HG02678 (cell line): ENCODE measurements around the gene SFMBT1.

ENCODE experiments used
- ATAC-seq: cut with Tn5 transposase; IDR thresholded peaks from one replicate; pipeline ENCODE4 v1.9.1; 2021; ENCODE audit warnings: mild to moderate bottlenecking, moderate library complexity; ENCODE audit not compliant: unreplicated experiment

The SFMBT1 gene

DNA sequence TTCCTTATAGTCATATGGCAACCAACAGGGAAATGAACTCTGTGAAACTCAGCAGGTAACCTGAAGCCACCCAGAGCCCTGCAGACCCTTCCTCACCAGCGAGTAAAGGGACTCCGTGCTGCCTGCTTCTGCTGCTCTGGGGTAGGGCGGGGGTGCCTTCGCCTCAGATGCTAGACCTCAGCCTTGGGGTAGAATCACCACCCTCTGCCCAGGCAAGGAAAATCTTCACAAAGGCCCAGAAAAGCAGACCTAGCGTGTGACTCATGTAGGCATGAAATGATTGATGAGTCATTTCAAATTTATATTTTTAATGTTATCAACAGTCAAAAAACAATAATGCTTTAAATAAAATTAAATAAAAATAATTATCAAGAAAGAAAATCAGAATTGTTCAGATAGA is 155.1 kb downstream of the SFMBT1 start:
- no peak for ATAC-seq

GRCh38 chr3:52889901-52890300 is 156.0 kb downstream of the SFMBT1 start:
- ATAC-seq, result no peak

- no peak for ATAC-seq
Measured at GRCh38 chr3:52887166-52887565, 158.7 kb downstream of the SFMBT1 start.

DNA sequence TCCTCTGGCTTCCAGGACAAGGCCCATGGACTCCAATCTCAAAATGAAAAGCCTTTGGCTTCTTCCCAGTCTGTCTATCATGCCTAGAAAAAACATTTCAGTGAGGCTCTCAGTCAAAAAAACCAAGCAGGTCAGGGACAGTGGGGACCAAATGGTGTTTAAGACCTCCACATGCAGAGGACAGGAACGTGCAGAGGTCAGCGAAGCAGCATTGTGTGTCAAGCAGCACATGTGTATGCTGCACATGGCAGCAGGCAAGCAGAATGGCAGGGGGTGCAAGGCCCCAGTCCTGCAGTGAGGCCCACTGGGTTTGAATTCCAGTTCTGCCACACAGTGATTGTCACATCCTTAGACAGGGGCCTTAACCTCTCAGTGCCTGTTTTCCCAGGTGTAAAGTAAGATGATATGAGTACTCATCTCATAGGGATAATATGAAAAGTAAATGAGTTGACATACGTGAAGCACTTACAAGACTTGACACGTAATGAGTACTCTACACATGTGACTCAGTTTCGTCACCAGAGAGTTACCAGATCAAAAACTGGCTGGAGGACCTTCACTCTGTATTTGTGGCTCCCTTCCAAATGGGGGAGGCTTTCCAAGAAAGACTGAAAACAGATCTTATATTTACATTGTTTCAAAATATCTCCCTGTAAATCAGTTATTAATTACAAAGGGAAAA is 159.7 kb downstream of the SFMBT1 start:
- no peak for ATAC-seq

DNA sequence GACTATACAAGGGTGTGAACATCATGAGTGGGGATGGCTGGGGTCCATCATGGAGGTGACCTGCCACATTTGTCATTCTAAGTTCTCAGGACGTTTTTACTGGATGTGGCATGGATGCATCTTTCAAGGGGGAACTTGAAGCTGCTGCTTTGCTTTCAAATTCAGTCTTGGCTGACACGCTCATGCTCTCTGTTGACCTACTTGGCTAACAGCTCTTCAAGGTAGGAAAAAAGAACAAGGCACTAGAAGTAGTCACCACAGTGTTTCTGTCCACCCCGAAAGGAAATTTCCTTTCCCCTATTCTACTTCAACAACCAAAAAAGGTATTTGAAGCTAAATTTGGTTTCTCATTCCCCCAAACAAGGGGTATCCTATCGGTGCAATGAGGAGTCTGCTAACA is 163.5 kb downstream of the SFMBT1 start:
- no peak for ATAC-seq

DNA sequence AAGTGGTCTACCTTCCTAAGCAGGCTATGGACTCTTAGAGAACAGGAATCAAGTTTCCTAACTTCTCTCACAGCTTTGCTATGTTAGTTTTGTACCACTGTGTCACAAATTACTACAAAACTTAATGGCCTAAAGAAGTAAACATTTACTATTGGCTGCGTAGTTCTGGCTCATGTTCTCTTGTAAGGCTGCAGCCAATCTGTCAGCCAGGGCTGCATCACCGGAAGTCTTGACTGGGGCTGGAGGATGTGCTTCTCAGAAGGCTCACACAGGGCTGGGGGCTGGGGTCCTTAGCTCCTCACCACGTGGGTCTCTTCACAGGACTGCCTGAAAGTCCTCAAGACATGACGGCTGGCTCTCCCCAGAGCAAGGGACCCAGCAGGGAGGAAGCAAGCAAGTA is 164.0 kb downstream of the SFMBT1 start:
- ATAC-seq, result no peak

DNA sequence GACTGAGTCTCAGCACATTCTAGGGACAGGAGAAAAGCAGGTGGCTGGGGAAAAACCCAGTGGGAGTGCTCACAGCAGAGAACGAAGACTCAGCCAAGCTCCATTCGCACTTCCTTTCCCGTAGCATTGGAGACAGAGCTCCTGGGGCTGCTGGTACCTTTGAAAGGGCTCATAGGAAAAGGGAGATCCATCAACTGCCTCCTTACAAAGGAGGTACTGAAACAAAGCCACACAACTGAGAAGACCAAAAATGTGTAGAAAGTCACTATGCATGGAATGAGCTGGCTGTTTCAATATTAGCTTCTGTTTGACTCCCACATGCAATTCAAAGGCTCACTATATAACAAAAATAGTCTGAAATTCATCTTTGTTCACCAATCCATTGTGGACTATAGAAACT is 165.4 kb downstream of the SFMBT1 start:
- peak; percentile 74 for ATAC-seq

GRCh38 chr3:52880047-52880446 is 165.8 kb downstream of the SFMBT1 start:
- ATAC-seq, result peak; percentile 8

- no peak for ATAC-seq
Measured at GRCh38 chr3:52879581-52879980, 166.3 kb downstream of the SFMBT1 start.

DNA sequence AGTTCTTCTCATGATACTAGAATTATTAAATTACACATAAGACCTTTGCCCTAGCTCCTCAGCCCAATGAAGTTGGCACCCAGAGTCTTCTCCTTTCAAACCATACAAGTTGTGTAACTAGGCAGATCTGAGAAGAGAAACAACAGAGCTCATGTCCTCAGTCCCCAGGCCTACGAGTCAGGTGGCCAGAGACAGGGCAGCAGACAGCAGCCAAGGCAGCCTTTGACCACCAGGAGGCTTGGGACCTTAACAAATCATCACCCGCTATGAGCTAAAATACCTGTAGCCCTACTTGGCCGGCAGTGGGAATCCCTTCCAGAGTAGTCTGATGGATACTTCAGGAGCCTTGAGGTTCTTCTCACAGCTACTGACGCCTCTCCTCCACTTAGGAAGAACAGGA is 166.8 kb downstream of the SFMBT1 start:
- no peak for ATAC-seq

- no peak for ATAC-seq
Measured at GRCh38 chr3:52877085-52877484, 168.8 kb downstream of the SFMBT1 start.

DNA sequence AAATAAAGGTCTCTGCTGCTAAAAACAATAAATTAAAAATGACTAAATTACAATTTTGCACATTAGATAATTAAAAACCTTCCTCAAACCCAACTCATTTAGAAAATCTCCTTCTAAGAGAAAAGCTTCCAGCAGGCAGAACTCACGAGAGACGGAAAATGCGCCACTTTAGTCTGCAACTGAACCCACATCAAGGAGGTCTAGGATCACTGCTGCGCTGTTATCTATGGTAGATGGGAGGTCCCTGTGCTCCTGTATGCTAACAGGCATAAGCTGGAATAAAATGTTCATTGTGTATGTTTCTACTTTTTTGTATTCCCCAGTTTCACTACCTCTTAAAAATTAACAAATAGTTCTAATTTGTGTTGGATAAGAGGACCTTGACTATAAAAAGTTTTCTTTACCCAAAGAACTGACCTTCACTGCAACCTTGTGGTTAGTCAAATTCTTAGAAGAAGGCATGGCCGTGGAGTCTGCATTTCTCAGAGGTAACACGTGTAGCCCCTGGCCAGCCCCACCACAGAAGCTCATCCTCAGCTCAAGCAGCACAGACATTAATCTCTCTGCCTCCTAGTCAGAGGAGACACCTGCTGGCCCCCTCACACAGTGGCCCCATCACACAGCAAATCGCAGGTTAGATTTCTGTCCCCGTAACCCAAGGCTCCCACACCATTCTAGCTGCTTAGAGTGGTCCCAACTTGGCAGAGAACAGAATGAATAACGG is 170.8 kb downstream of the SFMBT1 start:
- no peak for ATAC-seq

GRCh38 chr3:52874160-52874701 is 171.6 kb downstream of the SFMBT1 start:
- peak; percentile 44 for ATAC-seq

DNA sequence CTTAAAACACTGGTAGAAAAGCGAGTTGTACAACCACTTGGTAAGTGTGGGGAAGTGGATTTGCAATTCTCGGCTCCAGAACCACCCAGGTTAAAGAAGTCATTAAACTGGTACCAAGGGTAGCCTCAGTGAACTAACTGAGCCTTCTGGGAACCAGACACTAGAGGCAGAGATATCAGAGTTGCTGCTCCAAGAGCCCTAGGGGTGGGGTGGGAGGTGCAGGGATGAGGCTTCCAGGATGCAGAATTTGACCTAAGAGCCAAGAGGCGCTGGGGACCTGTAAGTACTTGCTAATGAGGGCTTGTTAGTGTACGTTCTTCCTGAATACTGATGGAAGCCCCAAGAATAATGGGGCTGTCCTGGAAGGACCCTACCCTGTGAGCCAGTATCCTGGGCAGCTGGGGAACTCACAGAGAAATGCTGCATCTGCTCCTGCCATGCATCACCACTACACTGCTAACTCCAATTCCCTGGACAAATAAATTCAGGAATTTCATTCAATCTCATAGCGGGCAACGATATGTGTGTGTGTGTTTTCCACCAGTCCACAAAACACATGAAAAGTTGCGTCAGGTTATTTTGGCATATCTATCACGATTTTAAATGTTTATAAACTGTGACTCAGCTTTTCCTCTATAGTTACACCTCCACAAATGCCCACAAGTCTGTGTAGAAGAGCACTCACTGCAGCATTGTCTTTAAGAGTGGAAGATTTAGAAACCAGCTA is 172.3 kb downstream of the SFMBT1 start:
- no peak for ATAC-seq

GRCh38 chr3:52872245-52872644 is 173.6 kb downstream of the SFMBT1 start:
- ATAC-seq, result no peak

DNA sequence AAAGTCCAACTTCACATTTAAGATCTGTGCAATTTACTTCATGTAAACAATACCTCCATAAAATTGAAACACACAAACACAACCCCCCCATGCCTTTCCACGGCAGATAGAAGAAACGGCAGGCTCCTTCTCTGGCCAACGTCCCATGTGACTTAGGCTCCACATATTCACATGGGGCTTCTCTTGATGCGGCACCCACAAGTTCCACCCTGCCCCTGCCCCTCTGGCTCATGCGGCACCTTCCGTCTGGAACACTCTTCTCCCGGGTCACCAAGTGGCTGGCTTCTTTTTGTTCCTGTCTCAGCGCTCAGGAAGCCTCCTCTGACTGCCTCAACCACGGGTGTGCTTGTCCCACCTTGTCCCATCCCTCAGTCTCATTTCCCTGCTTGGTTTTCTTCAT is 174.1 kb downstream of the SFMBT1 start:
- no peak for ATAC-seq

- no peak for ATAC-seq
Measured at GRCh38 chr3:52870471-52870870, 175.4 kb downstream of the SFMBT1 start.

DNA sequence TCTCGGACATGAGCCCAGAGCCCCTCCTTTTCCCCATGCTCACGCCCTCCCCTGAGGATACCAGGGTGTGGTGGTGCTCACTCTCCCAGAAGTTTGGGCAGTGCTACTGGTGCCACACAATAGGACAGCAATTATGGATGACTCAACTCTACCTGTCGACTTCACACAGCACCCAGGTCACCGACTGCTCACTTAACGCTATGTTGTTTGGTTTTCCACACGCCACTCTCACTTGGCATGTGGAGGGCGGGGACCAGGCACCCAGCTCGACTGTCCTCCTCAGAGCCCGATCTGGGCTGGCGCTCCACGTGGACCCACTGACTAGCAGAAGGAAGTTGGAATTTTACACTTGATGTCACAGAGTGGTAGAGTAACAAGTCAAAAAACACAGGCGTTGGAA is 179.4 kb downstream of the SFMBT1 start:
- ATAC-seq, result no peak

DNA sequence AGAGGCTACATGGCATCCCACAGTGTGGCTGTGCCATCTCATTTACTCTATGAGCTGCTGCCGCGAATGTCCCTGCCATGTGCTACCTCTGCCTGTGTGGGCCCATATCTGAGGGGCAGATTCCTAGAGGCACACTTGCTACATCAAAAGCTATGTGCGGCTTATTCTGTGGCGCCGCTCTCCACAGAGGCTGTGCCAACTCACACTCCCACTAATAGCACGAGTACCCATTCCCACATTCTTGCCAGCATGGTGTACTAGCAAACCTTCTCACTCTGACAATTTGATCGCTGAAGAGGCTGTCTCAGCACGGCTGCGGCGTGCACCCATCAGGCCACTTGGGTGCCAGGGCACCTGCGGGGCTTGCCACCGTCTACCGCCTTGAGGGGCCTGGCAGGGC is 179.9 kb downstream of the SFMBT1 start:
- ATAC-seq, result no peak

DNA sequence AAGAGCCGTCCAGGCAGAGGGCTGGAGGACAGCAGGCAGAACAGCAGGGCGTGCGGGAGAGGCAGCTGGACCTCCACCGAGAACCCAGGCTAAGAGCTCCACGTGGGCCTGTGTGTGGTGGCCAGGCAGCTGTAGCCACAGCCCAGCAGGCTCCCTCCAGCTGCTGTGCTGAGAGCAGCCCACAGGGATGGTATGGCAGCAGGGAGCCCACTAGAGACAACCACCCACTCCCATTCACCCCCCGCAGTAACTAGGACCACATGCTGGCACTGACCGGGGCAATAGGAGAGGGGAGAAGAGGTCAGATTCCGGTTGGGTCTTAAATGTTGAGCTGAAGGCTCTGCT is 185.5 kb downstream of the SFMBT1 start:
- ATAC-seq, result no peak

- ATAC-seq, result no peak
Measured at GRCh38 chr3:52859686-52860423, 186.0 kb downstream of the SFMBT1 start.
